Vagina (tissue), 2 donors: ENCODE data around the gene QKI. TPM values are rescaled to one million over a fixed set of nuclear protein-coding genes. Genes with fewer than 3 reads are reported as not detected.

Source experiments
- DNase-seq, 2 donors: peaks; one replicate each; pipeline ENCODE4 v3.0.0-alpha.2; 2017; ENCODE audit errors: extremely low spot score in 2 of 2
- H3K27ac ChIP-seq: fragments of 200-600 bp; sonication (generic); one replicate; pipeline ENCODE4 v1.5.1; 2019
- H3K27me3 ChIP-seq: fragments of 200-600 bp; sonication (generic); one replicate; pipeline ENCODE4 v1.5.1; 2019
- H3K36me3 ChIP-seq, 2 donors: fragments of 200-600 bp; sonication (generic); one replicate each; pipeline ENCODE4 v1.5.1; 2017 to 2019
- H3K4me1 ChIP-seq: fragments of 200-600 bp; sonication (generic); one replicate; pipeline ENCODE4 v1.5.1; 2019
- H3K4me3 ChIP-seq, 2 donors: fragments of 200-600 bp; sonication (generic); 1 replicate in 1 of 2; 2 replicates in 1 of 2; pipeline ENCODE4 v1.5.1; 2016 to 2019
- H3K9me3 ChIP-seq: fragments of 200-600 bp; sonication (generic); one replicate; pipeline ENCODE4 v1.5.1; 2019
- CTCF ChIP-seq, 3 experiments: fragments of 450-650 bp in 2 of 3; fragments of 200-600 bp in 1 of 3; sonication (generic) in 1 of 3; IDR thresholded peaks; one replicate each; pipeline ENCODE4 v1.5.1; 2017 to 2019; ENCODE audit warnings: antibody characterized with exemption in 3 of 3, mild to moderate bottlenecking in 2 of 3, moderate library complexity in 2 of 3
- POLR2A ChIP-seq, 2 donors: fragments of 450-650 bp; IDR thresholded peaks; one replicate each; pipeline ENCODE4 v1.6.1; 2017; ENCODE audit warnings: antibody characterized with exemption in 2 of 2, mild to moderate bottlenecking in 2 of 2, moderate library complexity in 2 of 2
- POLR2AphosphoS5 ChIP-seq, 2 donors: sonication (generic); formaldehyde crosslinking; IDR thresholded peaks; one replicate each; pipeline ENCODE4 v1.9.0; 2017; ENCODE audit warnings: antibody characterized with exemption in 2 of 2, mild to moderate bottlenecking in 2 of 2, low read depth in 1 of 2; ENCODE audit not compliant: insufficient read depth in 1 of 2
- intact Hi-C: fragments of 100-400 bp; cut with DNase I; formaldehyde crosslinking; loops from one replicate; pipeline ENCODE4 v1.15.1; 2023
- total RNA-seq: library from RNA; depleted of rRNA; stranded (reverse); fragments of >200 nt; gene quantifications from one replicate; pipeline ENCODE4 v1.2.3, GENCODE V29; 2016

Gene QKI
- total RNA-seq, 1 donor from 2014 or later, result 142 TPM

- H3K36me3 ChIP-seq, result no peaks in the 10 kb centered on the region
- H3K4me3 ChIP-seq, result no peak overlapping the region
- peaks cover 50% of the 10 kb centered on the region for H3K4me1 ChIP-seq
- no peaks in the 10 kb centered on the region for H3K9me3 ChIP-seq
- no peak overlapping the region for H3K27ac ChIP-seq
- DNase-seq, result no peak
- TF ChIP-seq POLR2A (IDR thresholded peaks at IDR 0.05) (no peak), POLR2AphosphoS5 (IDR thresholded peaks at IDR 0.05; ENCODE audit: insufficient read depth in 1 of 2, low read depth in 1 of 2) (no peak), CTCF (IDR thresholded peaks at IDR 0.05) (no peak)
- no peaks in the 10 kb centered on the region for H3K27me3 ChIP-seq
- intact Hi-C loops, result no loop called here
Measured at GRCh38 chr6:163454425-163454824, 39.9 kb downstream of the QKI start.

GRCh38 chr6:163455552-163455951 lies 41.0 kb downstream of the QKI start:
- no peaks in the 10 kb centered on the region for H3K27me3 ChIP-seq
- H3K4me3 ChIP-seq, result no peak overlapping the region
- no peak overlapping the region for H3K27ac ChIP-seq
- no peaks in the 10 kb centered on the region for H3K36me3 ChIP-seq
- no peak for TF ChIP-seq POLR2A (IDR thresholded peaks at IDR 0.05)
- no peak for TF ChIP-seq POLR2AphosphoS5 (IDR thresholded peaks at IDR 0.05; ENCODE audit: insufficient read depth in 1 of 2, low read depth in 1 of 2)
- no peak for TF ChIP-seq CTCF (IDR thresholded peaks at IDR 0.05)
- DNase-seq, result no peak
- H3K9me3 ChIP-seq, result no peaks in the 10 kb centered on the region
- peaks cover 57% of the 10 kb centered on the region for H3K4me1 ChIP-seq
- intact Hi-C loops, result no loop called here

GRCh38 chr6:163457637-163458561 lies 43.4 kb downstream of the QKI start:
- no peaks in the 10 kb centered on the region for H3K27me3 ChIP-seq
- H3K4me1 ChIP-seq, result peaks cover 54% of the 10 kb centered on the region
- no peak for TF ChIP-seq POLR2A (IDR thresholded peaks at IDR 0.05)
- DNase-seq, result no peak
- H3K4me3 ChIP-seq, result no peak overlapping the region
- H3K36me3 ChIP-seq, result no peaks in the 10 kb centered on the region
- H3K9me3 ChIP-seq, result no peaks in the 10 kb centered on the region
- intact Hi-C loops, result no loop called here
- H3K27ac ChIP-seq, result no peak overlapping the region

GRCh38 chr6:163459007-163459406 lies 44.5 kb downstream of the QKI start:
- Histone ChIP-seq H3K9me3 (no peaks in the 10 kb centered on the region), H3K4me3 (no peak overlapping the region), H3K27me3 (no peaks in the 10 kb centered on the region), H3K36me3 (no peaks in the 10 kb centered on the region), H3K27ac (no peak overlapping the region), H3K4me1 (peaks cover 54% of the 10 kb centered on the region)
- intact Hi-C loops, result no loop called here
- no peak for DNase-seq
- TF ChIP-seq POLR2A (IDR thresholded peaks at IDR 0.05), result no peak
- no peak for TF ChIP-seq POLR2AphosphoS5 (IDR thresholded peaks at IDR 0.05; ENCODE audit: insufficient read depth in 1 of 2, low read depth in 1 of 2)
- no peak for TF ChIP-seq CTCF (IDR thresholded peaks at IDR 0.05)

- DNase-seq, result no peak
- Histone ChIP-seq H3K4me1 (peaks cover 54% of the 10 kb centered on the region), H3K27ac (no peak overlapping the region), H3K9me3 (no peaks in the 10 kb centered on the region), H3K36me3 (no peaks in the 10 kb centered on the region), H3K27me3 (no peaks in the 10 kb centered on the region), H3K4me3 (no peak overlapping the region)
- TF ChIP-seq CTCF (IDR thresholded peaks at IDR 0.05) (no peak), POLR2A (IDR thresholded peaks at IDR 0.05) (no peak), POLR2AphosphoS5 (IDR thresholded peaks at IDR 0.05; ENCODE audit: insufficient read depth in 1 of 2, low read depth in 1 of 2) (no peak)
- intact Hi-C loops, result no loop called here
Measured at GRCh38 chr6:163459536-163459935, 45.0 kb downstream of the QKI start.
